Keratinocyte (primary cell): ENCODE measurements around the gene FBXW7.

Experiments used
- CTCF ChIP-seq, 3 experiments: IDR thresholded peaks in 1 of 3; conservative IDR thresholded peaks in 1 of 3; optimal IDR thresholded peaks in 1 of 3; 2 replicates in 2 of 3; 3 replicates in 1 of 3; pipeline versions ENCODE3 to v1.5.1; 2011; ENCODE audit warnings: low read length in 3 of 3, mild to moderate bottlenecking in 3 of 3, moderate library complexity in 2 of 3, control low read depth in 1 of 3, inconsistent platforms in 1 of 3; ENCODE audit not compliant: insufficient read depth in 2 of 3; ENCODE audit errors: extremely low read depth in 1 of 3
- EZH2 ChIP-seq: IDR thresholded peaks from one replicate; pipeline ENCODE4 v1.6.1; 2012; ENCODE audit warnings: inconsistent platforms, mild to moderate bottlenecking, low read length, moderate library complexity

GRCh38 chr4:152408514-152409327 lies 127.2 kb downstream of the FBXW7 start:
- TF ChIP-seq CTCF (optimal IDR thresholded peaks at IDR 0.05 in 1 of 3, IDR thresholded peaks at IDR 0.05 in 1 of 3, conservative IDR thresholded peaks at IDR 0.05 in 1 of 3; ENCODE audit: extremely low read depth in 1 of 3, insufficient read depth in 2 of 3, low read length in 3 of 3) (peak; percentile 35 to 65 (median 50)), EZH2 (no peak)
